Karpas-422 (cell line): Measurements from ENCODE around the gene CYTH4. TPM values are rescaled to one million over a fixed set of nuclear protein-coding genes. Genes with fewer than 3 reads are reported as not detected.

Experiments used
- DNase-seq: peaks from one replicate; pipeline ENCODE4 v3.0.0-alpha.2; 2015
- H2AFZ ChIP-seq: fragments of 200-600 bp; sonication (generic); 2 replicates; pipeline ENCODE4 v1.6.1; 2014; ENCODE audit warnings: antibody characterized with exemption, low read length, mixed read lengths
- H3K27ac ChIP-seq: fragments of 200-600 bp; sonication (generic); 2 replicates; pipeline ENCODE4 v1.5.1; 2014; ENCODE audit warnings: mild to moderate bottlenecking, low read length, moderate library complexity
- H3K27me3 ChIP-seq: fragments of 200-600 bp; sonication (generic); 2 replicates; pipeline ENCODE4 v1.6.1; 2014; ENCODE audit warnings: low read length, mixed read lengths
- H3K36me3 ChIP-seq: fragments of 200-600 bp; sonication (generic); 2 replicates; pipeline ENCODE4 v1.6.1; 2014; ENCODE audit warnings: low read length, mixed read lengths; ENCODE audit not compliant: insufficient read depth
- H3K4me1 ChIP-seq: fragments of 200-600 bp; sonication (generic); 2 replicates; pipeline ENCODE4 v1.6.1; 2014; ENCODE audit warnings: mild to moderate bottlenecking, low read length, mixed read lengths
- H3K4me2 ChIP-seq: fragments of 200-600 bp; sonication (generic); 2 replicates; pipeline ENCODE4 v1.6.1; 2014; ENCODE audit warnings: low read length, low read depth, mild to moderate bottlenecking; ENCODE audit not compliant: poor library complexity, severe bottlenecking
- H3K4me3 ChIP-seq: fragments of 200-600 bp; sonication (generic); 2 replicates; pipeline ENCODE4 v1.5.1; 2014; ENCODE audit warnings: mild to moderate bottlenecking, antibody characterized with exemption, low read length, mixed read lengths
- H3K79me2 ChIP-seq: fragments of 200-600 bp; sonication (generic); 2 replicates; pipeline ENCODE4 v1.6.1; 2014; ENCODE audit warnings: mild to moderate bottlenecking, low read length, mixed read lengths
- H3K9ac ChIP-seq: fragments of 200-600 bp; sonication (generic); 2 replicates; pipeline ENCODE4 v1.6.0; 2014; ENCODE audit warnings: low read length
- H3K9me2 ChIP-seq: fragments of 200-600 bp; sonication (generic), shearing (Covaris generic); replicated peaks from 2 replicates; pipeline ENCODE4 v1.6.0; 2014; ENCODE audit warnings: mild to moderate bottlenecking, low read length, moderate library complexity; ENCODE audit not compliant: insufficient read depth
- H3K9me3 ChIP-seq: fragments of 300-700, 200-600 bp; sonication (generic); 2 replicates; pipeline ENCODE4 v1.6.1; 2014; ENCODE audit warnings: low read length, mixed read lengths
- H4K20me1 ChIP-seq: fragments of 200-600 bp; sonication (generic); 2 replicates; pipeline ENCODE4 v1.6.1; 2014; ENCODE audit warnings: mild to moderate bottlenecking, antibody characterized with exemption, low read length, low read depth; ENCODE audit not compliant: insufficient read depth
- total RNA-seq: library from RNA; depleted of rRNA; stranded (reverse); fragments of >200 nt; shearing (Covaris generic); gene quantifications from 2 replicates; pipeline ENCODE4 v1.2.3, GENCODE V29; 2014; ENCODE audit warnings: low replicate concordance

The CYTH4 gene
- total RNA-seq, 1 experiment from 2014 or later: 12.6 TPM

DNA sequence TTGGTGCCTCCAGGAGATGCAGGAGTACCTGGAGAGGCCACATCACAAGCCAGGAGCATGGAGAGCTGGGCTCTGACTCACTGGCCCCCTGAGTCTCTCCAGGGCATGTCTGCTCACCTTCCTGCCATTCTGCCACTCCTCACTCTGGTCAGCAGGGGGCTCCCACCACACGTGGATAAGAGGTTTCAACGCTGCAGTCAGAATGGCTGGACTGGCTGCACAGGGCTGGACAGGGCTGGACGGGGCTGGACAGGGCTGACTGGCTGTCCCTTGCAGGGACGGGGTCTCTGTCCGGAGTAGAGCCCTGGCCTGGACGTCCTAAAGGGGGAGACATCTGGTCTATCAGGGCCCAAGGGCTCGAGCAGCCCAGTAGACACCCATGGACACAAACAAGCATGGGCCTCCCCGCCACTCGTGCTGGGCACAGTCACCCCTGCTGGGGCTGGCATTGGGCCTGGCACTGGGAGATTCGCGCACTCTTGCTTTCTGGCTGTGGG is 34.6 kb downstream of the CYTH4 start:
- Histone ChIP-seq H3K9ac (no peak overlapping the region), H3K9me2 (no peaks in the 10 kb centered on the region), H3K27ac (no peak overlapping the region), H2AFZ (no peak overlapping the region), H3K4me2 (no peak overlapping the region), H3K36me3 (no peaks in the 10 kb centered on the region), H3K79me2 (no peaks in the 10 kb centered on the region), H3K9me3 (no peaks in the 10 kb centered on the region), H3K4me1 (no peaks in the 10 kb centered on the region), H3K4me3 (no peak overlapping the region), H4K20me1 (no peaks in the 10 kb centered on the region), H3K27me3 (no peaks in the 10 kb centered on the region)
- peak; percentile 91 for DNase-seq

GRCh38 chr22:37317698-37318210 is 35.4 kb downstream of the CYTH4 start:
- Histone ChIP-seq H3K27me3 (no peaks in the 10 kb centered on the region), H3K4me3 (no peak overlapping the region), H3K4me2 (no peak overlapping the region), H2AFZ (no peak overlapping the region), H3K79me2 (no peaks in the 10 kb centered on the region), H3K36me3 (no peaks in the 10 kb centered on the region), H3K27ac (no peak overlapping the region), H3K9me3 (no peaks in the 10 kb centered on the region), H3K9me2 (no peaks in the 10 kb centered on the region), H4K20me1 (no peaks in the 10 kb centered on the region), H3K4me1 (no peaks in the 10 kb centered on the region), H3K9ac (no peak overlapping the region)
- no peak for DNase-seq

DNA sequence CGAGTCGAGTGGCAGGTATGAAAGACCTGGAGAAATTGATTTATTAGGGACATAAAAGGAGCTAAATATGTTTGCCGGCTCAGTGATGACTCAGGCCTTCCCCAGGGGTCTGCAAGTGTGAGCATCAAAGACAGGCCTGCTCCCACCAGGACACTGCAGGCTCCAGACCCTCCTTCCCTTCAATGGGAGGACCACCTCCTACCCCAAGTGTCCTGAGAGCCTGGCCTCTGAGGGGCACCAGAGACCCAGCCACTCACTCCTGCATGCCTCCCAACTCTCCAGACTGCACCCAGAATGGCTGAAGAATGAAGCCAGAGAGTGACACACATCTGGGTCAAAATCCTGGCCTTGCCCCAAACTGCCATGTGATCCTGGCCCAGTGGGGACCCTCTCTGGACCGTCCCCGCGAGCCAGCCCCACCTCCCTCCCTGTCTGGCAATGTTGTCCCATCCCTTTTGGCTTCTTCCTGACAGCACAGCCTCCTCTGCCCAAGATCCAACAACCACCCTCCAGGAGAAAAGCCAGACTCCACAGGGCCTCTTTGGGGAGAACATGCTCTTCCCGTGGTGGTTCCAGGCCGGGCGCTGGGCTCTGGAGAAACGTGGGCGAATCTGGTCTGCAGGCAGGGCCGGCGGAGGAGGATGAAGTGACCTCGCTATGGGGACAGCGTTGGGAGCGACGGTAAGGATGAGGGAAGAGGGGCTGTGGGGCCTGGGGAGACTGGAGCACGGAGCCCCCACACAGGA is 36.2 kb downstream of the CYTH4 start:
- no peaks in the 10 kb centered on the region for H3K36me3 ChIP-seq
- H3K27me3 ChIP-seq: no peaks in the 10 kb centered on the region
- H3K27ac ChIP-seq: no peak overlapping the region
- no peak overlapping the region for H3K4me3 ChIP-seq
- no peaks in the 10 kb centered on the region for H4K20me1 ChIP-seq
- H3K9me2 ChIP-seq: no peaks in the 10 kb centered on the region
- no peak overlapping the region for H3K4me2 ChIP-seq
- H3K9ac ChIP-seq: no peak overlapping the region
- no peak overlapping the region for H2AFZ ChIP-seq
- H3K79me2 ChIP-seq: no peaks in the 10 kb centered on the region
- no peaks in the 10 kb centered on the region for H3K9me3 ChIP-seq
- H3K4me1 ChIP-seq: no peaks in the 10 kb centered on the region
- DNase-seq: no peak

- Histone ChIP-seq H4K20me1 (no peaks in the 10 kb centered on the region), H2AFZ (no peak overlapping the region), H3K27ac (no peak overlapping the region), H3K9me2 (no peaks in the 10 kb centered on the region), H3K27me3 (no peaks in the 10 kb centered on the region), H3K9me3 (no peaks in the 10 kb centered on the region), H3K4me1 (no peaks in the 10 kb centered on the region), H3K4me3 (no peak overlapping the region), H3K79me2 (no peaks in the 10 kb centered on the region), H3K4me2 (no peak overlapping the region), H3K36me3 (no peaks in the 10 kb centered on the region), H3K9ac (no peak overlapping the region)
- DNase-seq: no peak
Observed at GRCh38 chr22:37319469-37319868, 37.2 kb downstream of the CYTH4 start.

DNA sequence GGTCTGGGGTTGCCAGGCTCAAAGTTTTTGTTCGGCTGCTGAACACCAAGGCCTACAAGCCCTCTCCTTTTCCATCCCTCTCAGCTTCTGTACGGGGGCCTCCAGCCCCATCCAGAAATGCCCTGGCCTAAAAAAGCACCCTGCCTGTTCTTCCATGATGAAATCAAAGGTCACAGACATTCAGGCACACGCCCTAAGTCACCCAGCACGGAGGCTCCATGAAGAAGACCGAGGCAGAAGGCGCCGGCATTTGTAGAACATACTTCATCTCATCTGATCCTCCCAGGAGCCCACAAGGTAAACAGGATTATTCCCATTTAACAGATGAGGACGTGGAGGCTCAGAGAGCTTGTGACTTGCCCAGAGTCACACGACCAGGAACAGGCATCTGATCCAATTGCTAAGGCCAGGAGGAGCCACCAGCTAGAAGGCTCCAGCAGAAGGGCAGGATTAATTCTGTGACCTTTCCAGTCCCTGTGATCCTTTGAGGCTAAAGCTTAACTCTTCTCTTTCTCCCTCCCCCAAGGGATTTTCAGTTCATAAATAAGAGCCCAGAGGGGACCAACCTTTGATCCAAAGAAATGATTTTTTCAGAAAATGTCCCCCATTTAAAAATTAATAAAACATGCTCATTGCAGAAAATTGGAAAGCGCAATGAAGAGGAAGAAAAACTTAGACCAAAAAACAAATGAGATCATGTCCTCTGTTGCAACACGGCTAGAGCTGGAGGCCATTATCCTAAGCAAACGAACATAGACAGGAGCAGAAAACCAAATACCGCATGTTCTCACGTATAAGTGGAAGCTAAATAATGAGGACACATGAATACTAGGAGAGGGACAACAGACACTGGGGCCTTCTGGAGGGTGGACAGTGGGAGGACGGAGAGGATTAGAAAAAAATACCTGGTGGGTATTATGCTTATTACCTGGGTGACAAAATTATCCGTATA is 38.7 kb downstream of the CYTH4 start:
- Histone ChIP-seq H2AFZ (no peak overlapping the region), H3K9me2 (no peaks in the 10 kb centered on the region), H3K27me3 (no peaks in the 10 kb centered on the region), H3K4me3 (no peak overlapping the region), H3K27ac (no peak overlapping the region), H3K36me3 (no peaks in the 10 kb centered on the region), H4K20me1 (no peaks in the 10 kb centered on the region), H3K4me1 (no peaks in the 10 kb centered on the region), H3K4me2 (no peak overlapping the region), H3K9me3 (no peaks in the 10 kb centered on the region), H3K79me2 (no peaks in the 10 kb centered on the region), H3K9ac (no peak overlapping the region)
- no peak for DNase-seq

- Histone ChIP-seq H3K9me2 (no peaks in the 10 kb centered on the region), H3K27me3 (no peaks in the 10 kb centered on the region), H3K79me2 (no peaks in the 10 kb centered on the region), H2AFZ (no peak overlapping the region), H3K9me3 (no peaks in the 10 kb centered on the region), H3K4me3 (no peak overlapping the region), H3K27ac (no peak overlapping the region), H3K36me3 (no peaks in the 10 kb centered on the region), H3K4me2 (no peak overlapping the region), H3K4me1 (no peaks in the 10 kb centered on the region), H3K9ac (no peak overlapping the region), H4K20me1 (no peaks in the 10 kb centered on the region)
- no peak for DNase-seq
Observed at GRCh38 chr22:37324340-37325038, 42.2 kb downstream of the CYTH4 start.

- Histone ChIP-seq H3K27ac (no peak overlapping the region), H3K79me2 (no peaks in the 10 kb centered on the region), H3K4me1 (peaks cover under 1% of the 10 kb centered on the region; the same call in 1 of the 2 replicates), H3K27me3 (no peaks in the 10 kb centered on the region), H3K4me2 (no peak overlapping the region), H4K20me1 (no peaks in the 10 kb centered on the region), H3K9ac (no peak overlapping the region), H2AFZ (no peak overlapping the region), H3K36me3 (no peaks in the 10 kb centered on the region), H3K4me3 (no peak overlapping the region), H3K9me2 (no peaks in the 10 kb centered on the region), H3K9me3 (no peaks in the 10 kb centered on the region)
- DNase-seq: no peak
Observed at GRCh38 chr22:37325039-37325395, 42.7 kb downstream of the CYTH4 start.
